Hepatocyte (in vitro differentiated cells): Measurements from ENCODE around the gene WNT8B.

ENCODE experiments used
- EZH2 ChIP-seq: fragments of 200-600 bp; sonication (generic); IDR thresholded peaks from 2 replicates; pipeline ENCODE4 v1.6.1; 2016; ENCODE audit warnings: antibody characterized with exemption, mild to moderate bottlenecking, borderline replicate concordance
- EZH2phosphoT487 ChIP-seq: fragments of 200-600 bp; sonication (generic); IDR thresholded peaks from one replicate; pipeline ENCODE4 v1.6.1; 2018; ENCODE audit warnings: antibody characterized with exemption, mild to moderate bottlenecking, low read depth, moderate library complexity; ENCODE audit not compliant: unreplicated experiment, severe bottlenecking
- TF ChIP-seq, protein P1 (sequence below): fragments of 200-600 bp; sonication (generic); IDR thresholded peaks from 2 replicates; pipeline ENCODE4 v1.5.1; 2016; ENCODE audit warnings: antibody characterized with exemption, mild to moderate bottlenecking; ENCODE audit not compliant: poor library complexity

GRCh38 chr10:100528123-100528886, 65.5 kb downstream of the WNT8B start:
- TF ChIP-seq, protein P1, sequence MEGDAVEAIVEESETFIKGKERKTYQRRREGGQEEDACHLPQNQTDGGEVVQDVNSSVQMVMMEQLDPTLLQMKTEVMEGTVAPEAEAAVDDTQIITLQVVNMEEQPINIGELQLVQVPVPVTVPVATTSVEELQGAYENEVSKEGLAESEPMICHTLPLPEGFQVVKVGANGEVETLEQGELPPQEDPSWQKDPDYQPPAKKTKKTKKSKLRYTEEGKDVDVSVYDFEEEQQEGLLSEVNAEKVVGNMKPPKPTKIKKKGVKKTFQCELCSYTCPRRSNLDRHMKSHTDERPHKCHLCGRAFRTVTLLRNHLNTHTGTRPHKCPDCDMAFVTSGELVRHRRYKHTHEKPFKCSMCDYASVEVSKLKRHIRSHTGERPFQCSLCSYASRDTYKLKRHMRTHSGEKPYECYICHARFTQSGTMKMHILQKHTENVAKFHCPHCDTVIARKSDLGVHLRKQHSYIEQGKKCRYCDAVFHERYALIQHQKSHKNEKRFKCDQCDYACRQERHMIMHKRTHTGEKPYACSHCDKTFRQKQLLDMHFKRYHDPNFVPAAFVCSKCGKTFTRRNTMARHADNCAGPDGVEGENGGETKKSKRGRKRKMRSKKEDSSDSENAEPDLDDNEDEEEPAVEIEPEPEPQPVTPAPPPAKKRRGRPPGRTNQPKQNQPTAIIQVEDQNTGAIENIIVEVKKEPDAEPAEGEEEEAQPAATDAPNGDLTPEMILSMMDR: no peak
- TF ChIP-seq EZH2: no peak
- TF ChIP-seq EZH2phosphoT487: no peak
